ENCODE results near the gene FFAR4.

FFAR4 gene

GRCh38 chr10:93573051-93573909 is 6.8 kb downstream of the FFAR4 start:
- no peak for DNase-seq

- DNase-seq = no peak
Observed at GRCh38 chr10:93573924-93574323, 7.5 kb downstream of the FFAR4 start.

GRCh38 chr10:93576888-93577287 is 10.4 kb downstream of the FFAR4 start:
- DNase-seq = no peak

GRCh38 chr10:93577565-93577964 is 11.1 kb downstream of the FFAR4 start:
- no peak for DNase-seq

GRCh38 chr10:93579089-93579488 is 12.6 kb downstream of the FFAR4 start:
- DNase-seq = no peak

- DNase-seq = no peak
Observed at GRCh38 chr10:93579985-93580711, 13.7 kb downstream of the FFAR4 start.

GRCh38 chr10:93580828-93581227 is 14.4 kb downstream of the FFAR4 start:
- DNase-seq = no peak

GRCh38 chr10:93584445-93584844 is 18.0 kb downstream of the FFAR4 start:
- no peak for DNase-seq

GRCh38 chr10:93589648-93590562 is 23.4 kb downstream of the FFAR4 start:
- DNase-seq = no peak

- no peak for DNase-seq
Observed at GRCh38 chr10:93590638-93591037, 24.2 kb downstream of the FFAR4 start.

GRCh38 chr10:93591065-93591808 is 24.8 kb downstream of the FFAR4 start:
- no peak for DNase-seq

- DNase-seq = no peak
Observed at GRCh38 chr10:93593254-93593653, 26.8 kb downstream of the FFAR4 start.

- no peak for DNase-seq
Observed at GRCh38 chr10:93593749-93594148, 27.3 kb downstream of the FFAR4 start.

- no peak for DNase-seq
Observed at GRCh38 chr10:93594518-93594917, 28.1 kb downstream of the FFAR4 start.

GRCh38 chr10:93595378-93596161 is 29.1 kb downstream of the FFAR4 start:
- DNase-seq = no peak

- no peak for DNase-seq
Observed at GRCh38 chr10:93596539-93596938, 30.1 kb downstream of the FFAR4 start.

- no peak for DNase-seq
Observed at GRCh38 chr10:93597075-93597599, 30.7 kb downstream of the FFAR4 start.

- DNase-seq = no peak
Observed at GRCh38 chr10:93598157-93598556, 31.7 kb downstream of the FFAR4 start.

- DNase-seq = no peak
Observed at GRCh38 chr10:93599335-93599734, 32.9 kb downstream of the FFAR4 start.

GRCh38 chr10:93599778-93600177 is 33.3 kb downstream of the FFAR4 start:
- no peak for DNase-seq

- peak; percentile 62 for DNase-seq
Observed at GRCh38 chr10:93600446-93601145, 34.1 kb downstream of the FFAR4 start.
